ENCODE data around the gene MRPL12.
A peak's percentile ranks its signal among the peaks of the same experiment; 100 is the strongest.

MRPL12 gene

DNA sequence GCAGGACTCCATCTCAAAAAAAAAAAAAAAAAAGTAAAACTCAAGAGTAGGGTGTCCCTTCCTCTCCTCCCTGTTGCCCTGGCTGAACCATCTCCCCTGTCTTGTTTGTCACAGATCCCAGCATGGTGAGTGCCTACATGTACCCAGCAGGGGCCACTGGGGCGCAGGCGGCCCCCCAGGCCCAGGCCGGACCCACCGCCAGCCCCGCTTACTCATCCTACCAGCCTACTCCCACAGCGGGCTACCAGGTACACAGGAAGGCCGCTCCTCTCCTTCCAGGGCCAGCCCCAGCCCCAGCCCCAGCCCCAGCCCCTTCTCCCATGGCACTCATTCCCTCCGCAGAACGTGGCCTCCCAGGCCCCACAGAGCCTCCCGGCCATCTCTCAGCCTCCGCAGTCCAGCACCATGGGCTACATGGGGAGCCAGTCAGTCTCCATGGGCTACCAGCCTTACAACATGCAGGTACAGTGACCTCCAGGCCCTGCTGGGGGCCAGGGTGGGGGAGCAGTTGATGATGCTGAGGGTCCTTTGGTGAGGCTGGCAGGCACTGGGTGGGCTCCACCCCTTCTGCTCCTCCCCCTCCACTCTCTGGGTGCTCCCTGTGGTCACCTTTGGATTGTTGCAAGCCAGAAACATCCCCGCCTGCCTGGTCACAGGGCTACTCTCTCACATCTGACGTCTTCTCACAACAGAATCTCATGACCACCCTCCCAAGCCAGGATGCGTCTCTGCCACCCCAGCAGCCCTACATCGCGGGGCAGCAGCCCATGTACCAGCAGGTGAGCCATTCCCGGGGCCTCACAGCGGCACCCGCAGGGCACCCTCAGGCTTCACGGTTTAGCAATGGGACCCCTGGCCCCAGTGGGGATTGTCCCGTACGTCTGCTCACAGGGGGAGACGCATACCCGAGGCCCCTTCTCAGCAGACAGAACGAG lies 2.5 kb upstream of the MRPL12 start:
- DNase-seq (ENCODE audit: low read depth): no peak
- H3K4me3 ChIP-seq (ENCODE audit: low read length): no peak overlapping the region
- TF ChIP-seq, protein P1, sequence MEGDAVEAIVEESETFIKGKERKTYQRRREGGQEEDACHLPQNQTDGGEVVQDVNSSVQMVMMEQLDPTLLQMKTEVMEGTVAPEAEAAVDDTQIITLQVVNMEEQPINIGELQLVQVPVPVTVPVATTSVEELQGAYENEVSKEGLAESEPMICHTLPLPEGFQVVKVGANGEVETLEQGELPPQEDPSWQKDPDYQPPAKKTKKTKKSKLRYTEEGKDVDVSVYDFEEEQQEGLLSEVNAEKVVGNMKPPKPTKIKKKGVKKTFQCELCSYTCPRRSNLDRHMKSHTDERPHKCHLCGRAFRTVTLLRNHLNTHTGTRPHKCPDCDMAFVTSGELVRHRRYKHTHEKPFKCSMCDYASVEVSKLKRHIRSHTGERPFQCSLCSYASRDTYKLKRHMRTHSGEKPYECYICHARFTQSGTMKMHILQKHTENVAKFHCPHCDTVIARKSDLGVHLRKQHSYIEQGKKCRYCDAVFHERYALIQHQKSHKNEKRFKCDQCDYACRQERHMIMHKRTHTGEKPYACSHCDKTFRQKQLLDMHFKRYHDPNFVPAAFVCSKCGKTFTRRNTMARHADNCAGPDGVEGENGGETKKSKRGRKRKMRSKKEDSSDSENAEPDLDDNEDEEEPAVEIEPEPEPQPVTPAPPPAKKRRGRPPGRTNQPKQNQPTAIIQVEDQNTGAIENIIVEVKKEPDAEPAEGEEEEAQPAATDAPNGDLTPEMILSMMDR (conservative IDR thresholded peaks at IDR 0.05; ENCODE audit: low read depth, low read length): no peak

DNA sequence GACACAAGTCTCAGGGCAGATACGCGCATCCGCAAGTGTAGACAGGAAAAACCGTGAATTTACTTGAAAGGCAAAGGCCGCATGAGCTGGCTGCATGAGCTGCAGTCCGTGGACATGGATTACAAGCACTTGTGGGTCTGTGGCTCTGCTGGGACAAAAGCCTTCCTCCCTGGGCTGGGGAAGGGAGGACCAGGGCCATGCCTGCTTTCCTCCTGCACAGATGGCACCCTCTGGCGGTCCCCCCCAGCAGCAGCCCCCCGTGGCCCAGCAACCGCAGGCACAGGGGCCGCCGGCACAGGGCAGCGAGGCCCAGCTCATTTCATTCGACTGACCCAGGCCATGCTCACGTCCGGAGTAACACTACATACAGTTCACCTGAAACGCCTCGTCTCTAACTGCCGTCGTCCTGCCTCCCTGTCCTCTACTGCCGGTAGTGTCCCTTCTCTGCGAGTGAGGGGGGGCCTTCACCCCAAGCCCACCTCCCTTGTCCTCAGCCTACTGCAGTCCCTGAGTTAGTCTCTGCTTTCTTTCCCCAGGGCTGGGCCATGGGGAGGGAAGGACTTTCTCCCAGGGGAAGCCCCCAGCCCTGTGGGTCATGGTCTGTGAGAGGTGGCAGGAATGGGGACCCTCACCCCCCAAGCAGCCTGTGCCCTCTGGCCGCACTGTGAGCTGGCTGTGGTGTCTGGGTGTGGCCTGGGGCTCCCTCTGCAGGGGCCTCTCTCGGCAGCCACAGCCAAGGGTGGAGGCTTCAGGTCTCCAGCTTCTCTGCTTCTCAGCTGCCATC lies 1.7 kb upstream of the MRPL12 start:
- TF ChIP-seq, protein P1 (conservative IDR thresholded peaks at IDR 0.05; ENCODE audit: low read depth, low read length): no peak
- peak overlapping the region; percentile 91 for H3K4me3 ChIP-seq (ENCODE audit: low read length)
- no peak for DNase-seq (ENCODE audit: low read depth)

DNA sequence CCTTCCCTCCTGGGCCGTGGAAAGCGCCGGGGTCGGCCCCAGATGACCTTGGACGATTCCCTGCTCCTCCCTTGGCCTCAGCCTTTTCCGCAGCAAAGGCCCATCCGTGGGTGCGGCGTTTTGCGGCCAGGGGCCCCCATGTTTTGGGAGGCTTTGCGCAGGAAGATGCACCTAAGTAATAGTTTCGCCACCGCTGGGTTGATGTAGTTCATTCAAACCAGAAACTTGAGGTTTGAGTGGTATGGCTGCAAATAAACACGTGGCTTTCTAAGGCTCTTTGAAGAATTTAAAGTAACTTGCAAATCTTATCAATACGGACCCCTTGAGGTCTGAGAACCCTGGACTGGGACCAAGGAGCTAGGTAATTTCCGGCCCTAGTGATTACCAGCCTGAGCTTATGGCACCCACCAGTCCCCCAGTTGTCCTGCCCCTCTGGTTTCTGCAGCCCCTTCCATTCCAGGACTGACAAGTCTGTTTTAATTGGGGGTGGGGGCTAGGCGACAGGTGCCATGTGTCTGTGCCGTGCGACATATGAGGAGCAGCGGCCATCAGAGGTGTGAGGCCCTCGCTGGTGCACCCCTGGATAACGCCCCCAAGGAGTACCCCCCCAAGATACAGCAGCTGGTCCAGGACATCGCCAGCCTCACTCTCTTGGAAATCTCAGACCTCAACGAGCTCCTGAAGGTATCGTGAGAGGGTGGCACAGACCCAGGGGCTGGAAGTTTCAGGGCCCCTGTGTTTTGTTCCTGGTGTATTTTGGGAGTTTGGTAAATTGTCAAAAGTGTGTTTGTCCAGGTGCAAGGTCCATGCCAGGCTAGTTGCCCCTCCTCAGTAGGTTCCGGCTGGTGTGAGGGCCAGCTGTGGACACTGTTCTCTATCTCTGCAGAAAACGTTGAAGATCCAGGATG lies 834 bp downstream of the MRPL12 start:
- DNase-seq (ENCODE audit: low read depth): no peak
- H3K4me3 ChIP-seq (ENCODE audit: low read length): peak overlapping the region; percentile 91

DNA sequence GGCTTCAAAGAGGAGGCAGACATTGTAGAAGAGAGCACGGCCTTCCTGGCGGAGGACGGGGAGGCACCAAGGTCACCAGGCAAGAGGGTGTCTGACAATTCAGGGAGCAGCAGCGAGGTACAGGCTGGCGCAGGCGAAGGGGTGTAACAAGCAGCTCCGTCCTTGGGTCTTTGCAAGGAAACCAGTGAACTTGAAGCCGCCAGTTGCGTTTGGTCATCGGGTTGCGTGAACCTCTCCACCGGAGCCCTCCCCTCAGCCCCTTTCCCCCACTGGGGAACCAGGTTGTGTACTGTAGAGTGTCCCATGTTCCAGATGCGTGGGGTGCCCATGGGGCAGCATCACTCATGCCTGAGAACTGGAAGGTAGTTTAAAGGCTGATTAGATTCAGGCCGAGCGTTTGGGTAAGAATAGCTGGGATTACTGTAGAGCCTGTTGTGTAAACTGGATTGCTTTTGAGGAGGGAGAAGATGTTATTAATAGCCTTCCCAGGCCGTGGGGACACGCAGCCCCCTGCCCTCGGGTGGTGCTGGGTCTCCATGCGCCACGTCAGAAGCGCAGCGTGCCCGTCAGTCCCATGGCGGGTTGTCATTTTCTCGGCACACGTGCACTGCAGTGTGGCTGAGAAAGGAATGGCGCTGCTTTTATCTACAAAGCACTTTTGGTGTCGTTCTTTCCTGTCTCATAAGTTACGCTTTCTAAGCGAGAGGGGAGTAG lies 2.5 kb downstream of the MRPL12 start:
- no peak for DNase-seq (ENCODE audit: low read depth)
- TF ChIP-seq, protein P1 (conservative IDR thresholded peaks at IDR 0.05; ENCODE audit: low read depth, low read length): no peak
- H3K4me3 ChIP-seq (ENCODE audit: low read length): no peak overlapping the region

More for the DNA sequence above, 834 bp downstream of the MRPL12 start:
- TF ChIP-seq, protein P1 (conservative IDR thresholded peaks at IDR 0.05; ENCODE audit: low read depth, low read length): no peak

DNA sequence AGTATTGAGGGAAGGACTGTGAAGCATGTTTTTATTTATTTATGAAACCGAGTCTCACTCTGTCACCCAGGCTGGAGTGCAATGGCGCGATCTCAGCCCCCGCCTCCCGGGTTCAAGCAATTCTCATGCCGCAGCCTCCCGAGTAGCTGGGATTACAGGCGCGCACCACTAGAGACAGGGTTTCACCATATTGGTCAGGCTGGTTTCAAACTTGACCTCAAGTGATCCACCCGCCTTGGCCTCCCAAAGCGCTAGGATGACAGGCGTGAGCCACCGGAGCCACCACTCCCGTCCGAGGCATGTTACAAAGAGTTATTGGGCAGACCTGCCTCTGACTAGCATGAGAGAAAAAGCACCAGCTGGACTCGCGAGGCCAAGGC lies 3.1 kb downstream of the MRPL12 start:
- TF ChIP-seq, protein P1 (conservative IDR thresholded peaks at IDR 0.05; ENCODE audit: low read depth, low read length): no peak
- no peak overlapping the region for H3K4me3 ChIP-seq (ENCODE audit: low read length)
- no peak for DNase-seq (ENCODE audit: low read depth)
